Stimulated activated CD4-positive, alpha-beta T cell treated with anti-CD3 and anti-CD28 coated beads, Interleukin-12 subunit alpha, Interleukin-12 subunit beta, amount 100 ng/mL, for 4 hours (primary cell): ENCODE measurements around the gene PIGH.
"Not testable (repeated sequence)": the region's sequence is repeated elsewhere in the genome, so short reads cannot be mapped to it uniquely, and the experiment has no call there.

Experiments
- DNase-seq: peaks from one replicate; pipeline ENCODE4 v3.0.0-alpha.2; 2020

PIGH gene

GRCh38 chr14:67599698-67600561 is at the start of gene PIGH:
PIGH (minus strand) TSS chr14:67600268; CDS start chr14:67600203, 65 bp downstream.
- DNase-seq, result peak; percentile 94

- DNase-seq, result no peak
Measured at GRCh38 chr14:67646131-67646530, 46.1 kb upstream of the PIGH start.

GRCh38 chr14:67645414-67645813 is 45.3 kb upstream of the PIGH start:
- DNase-seq, result no peak

- DNase-seq, result no peak
Measured at GRCh38 chr14:67644428-67644827, 44.4 kb upstream of the PIGH start.

GRCh38 chr14:67643713-67644112 is 43.6 kb upstream of the PIGH start:
- DNase-seq, result no peak

- no peak for DNase-seq
Measured at GRCh38 chr14:67641902-67642749, 42.1 kb upstream of the PIGH start.

GRCh38 chr14:67641480-67641879 is 41.4 kb upstream of the PIGH start:
- no peak for DNase-seq

- no peak for DNase-seq
Measured at GRCh38 chr14:67638642-67639041, 38.6 kb upstream of the PIGH start.

GRCh38 chr14:67636361-67636919 is 36.4 kb upstream of the PIGH start:
- DNase-seq, result no peak

- DNase-seq, result no peak
Measured at GRCh38 chr14:67633451-67634147, 33.5 kb upstream of the PIGH start.

GRCh38 chr14:67630938-67631337 is 30.9 kb upstream of the PIGH start:
- DNase-seq, result no peak

- no peak for DNase-seq
Measured at GRCh38 chr14:67630186-67630585, 30.1 kb upstream of the PIGH start.

- DNase-seq, result no peak
Measured at GRCh38 chr14:67627519-67627918, 27.5 kb upstream of the PIGH start.

- not testable (repeated sequence) for DNase-seq
Measured at GRCh38 chr14:67626131-67626530, 26.1 kb upstream of the PIGH start.

- DNase-seq, result no peak
Measured at GRCh38 chr14:67623114-67623513, 23.0 kb upstream of the PIGH start.

GRCh38 chr14:67622675-67623074 is 22.6 kb upstream of the PIGH start:
- DNase-seq, result no peak

GRCh38 chr14:67620217-67620785 is 20.2 kb upstream of the PIGH start:
- DNase-seq, result no peak

- DNase-seq, result peak; percentile 98
Measured at GRCh38 chr14:67619446-67620216, 19.6 kb upstream of the PIGH start, which contains the start of gene ARG2. ARG2 (plus strand) TSS chr14:67619920; CDS start chr14:67619978, 58 bp downstream.

GRCh38 chr14:67618617-67619063 is 18.6 kb upstream of the PIGH start:
- DNase-seq, result no peak

GRCh38 chr14:67610491-67610890 is 10.4 kb upstream of the PIGH start:
- DNase-seq, result no peak

- DNase-seq, result no peak
Measured at GRCh38 chr14:67609642-67610310, 9.7 kb upstream of the PIGH start.
